Kidney glomerular epithelial cell (primary cell): ENCODE measurements around the gene GLDN.
A peak's percentile ranks its signal among the peaks of the same experiment; 100 is the strongest.
"Not testable (repeated sequence)": the region's sequence is repeated elsewhere in the genome, so short reads cannot be mapped to it uniquely, and the experiment has no call there.

Source experiments
- DNase-seq: peaks from one replicate; lab custom pipeline; 2025; lab: John Stamatoyannopoulos, UW

The GLDN gene

GRCh38 chr15:51444807-51445206, 103.4 kb downstream of the GLDN start:
- no peak for DNase-seq

GRCh38 chr15:51446029-51446744, 104.7 kb downstream of the GLDN start:
- not testable (repeated sequence) for DNase-seq

- no peak for DNase-seq
These were observed 106.6 kb downstream of the GLDN start for GRCh38 chr15:51447855-51448621.

GRCh38 chr15:51448622-51449399, 107.4 kb downstream of the GLDN start:
- DNase-seq: no peak

- peak; percentile 31 for DNase-seq
These were observed 108.5 kb downstream of the GLDN start for GRCh38 chr15:51450001-51450400.
